GM15510 (cell line): ENCODE measurements around the gene KRT15.

Experiments used
- POLR2A ChIP-seq: IDR thresholded peaks from 3 replicates; pipeline ENCODE4 v1.6.1; 2011; ENCODE audit warnings: borderline replicate concordance; ENCODE audit not compliant: insufficient read length; ENCODE audit errors: extremely low read depth

KRT15 gene

DNA sequence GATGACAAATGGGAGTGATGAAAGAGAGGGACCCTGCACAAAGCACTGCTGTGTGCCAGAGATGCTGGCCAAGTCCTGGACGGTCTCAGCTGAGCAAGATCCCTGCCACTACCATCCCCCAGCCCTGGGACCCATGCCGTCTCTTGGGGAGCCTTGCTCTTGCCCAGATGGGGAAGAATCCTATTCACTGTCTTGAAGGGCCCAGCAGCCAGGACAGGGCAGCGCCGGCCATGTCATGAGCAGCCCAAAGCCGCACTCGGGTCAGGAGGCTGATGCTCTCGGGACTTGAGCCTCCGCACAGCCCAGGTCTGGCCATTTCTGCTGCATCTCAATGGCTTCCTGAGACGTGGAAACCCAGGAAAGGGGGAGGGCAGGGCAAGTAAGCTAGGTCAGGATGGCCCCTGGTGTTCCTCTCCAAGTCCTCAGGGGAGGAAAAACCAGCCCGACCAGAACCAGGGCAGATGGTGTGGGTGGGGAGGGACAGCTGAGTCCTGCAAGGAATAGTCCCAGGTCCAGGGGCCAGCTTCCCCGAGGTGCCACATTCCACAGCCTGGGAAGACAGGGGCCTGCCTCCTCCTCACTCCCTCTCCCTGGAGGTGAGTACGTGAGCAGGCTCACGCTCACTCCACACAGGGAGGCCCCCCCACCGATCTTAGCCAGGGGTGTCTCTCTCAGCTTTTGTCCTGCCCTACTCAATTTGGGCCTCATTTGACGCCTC, 17.2 kb upstream of the KRT15 start:
- no peak for TF ChIP-seq POLR2A

DNA sequence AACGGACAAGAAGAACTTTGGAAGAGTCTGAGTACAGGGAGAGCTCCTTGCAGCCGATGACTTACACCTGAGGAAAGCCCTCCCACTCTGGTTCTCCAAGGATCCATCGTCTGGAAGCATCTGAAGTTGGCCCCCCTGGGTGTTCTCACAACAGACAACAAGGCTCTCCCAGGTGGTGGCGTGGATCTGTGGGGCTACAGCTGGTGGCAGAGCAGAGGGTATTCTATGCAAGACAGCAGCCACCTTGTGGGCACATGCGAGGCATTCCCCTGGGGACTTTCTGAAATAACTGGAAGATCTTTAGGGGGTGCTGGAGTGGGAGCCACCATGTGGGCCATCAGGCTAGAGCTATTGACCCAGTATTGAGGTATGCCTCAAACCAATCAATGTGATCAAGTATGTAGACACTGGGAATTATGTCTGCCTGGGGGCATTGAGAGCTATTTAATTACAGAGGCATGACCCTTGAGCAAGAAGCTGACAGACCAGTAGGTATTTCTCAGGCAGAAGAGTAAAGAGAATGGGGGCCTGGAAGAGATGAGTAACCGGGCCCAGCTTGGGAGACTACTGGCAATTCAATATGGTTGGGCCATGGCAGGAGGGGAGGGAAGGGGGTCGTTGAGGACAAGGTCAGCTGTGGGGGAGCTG, 16.3 kb upstream of the KRT15 start:
- TF ChIP-seq POLR2A: no peak

DNA sequence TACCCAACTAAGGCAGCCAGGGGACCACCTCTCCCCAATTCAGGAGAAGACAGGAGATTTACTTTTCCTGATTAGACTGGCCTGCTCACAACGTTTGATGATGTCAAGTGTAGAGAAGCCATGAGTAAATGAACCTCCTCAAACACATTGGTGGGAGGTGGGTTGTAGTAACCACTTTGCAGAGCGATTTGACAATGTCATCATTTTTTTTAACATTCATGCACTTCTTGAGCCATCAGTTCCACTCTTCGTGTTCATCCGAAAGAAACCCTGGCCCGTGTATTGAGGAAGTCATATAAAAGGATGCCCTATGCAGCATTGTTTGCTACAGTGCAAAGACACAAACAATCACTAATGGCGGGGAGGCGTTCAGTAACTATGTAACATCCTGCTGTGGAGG, 14.9 kb upstream of the KRT15 start:
- TF ChIP-seq POLR2A: no peak

DNA sequence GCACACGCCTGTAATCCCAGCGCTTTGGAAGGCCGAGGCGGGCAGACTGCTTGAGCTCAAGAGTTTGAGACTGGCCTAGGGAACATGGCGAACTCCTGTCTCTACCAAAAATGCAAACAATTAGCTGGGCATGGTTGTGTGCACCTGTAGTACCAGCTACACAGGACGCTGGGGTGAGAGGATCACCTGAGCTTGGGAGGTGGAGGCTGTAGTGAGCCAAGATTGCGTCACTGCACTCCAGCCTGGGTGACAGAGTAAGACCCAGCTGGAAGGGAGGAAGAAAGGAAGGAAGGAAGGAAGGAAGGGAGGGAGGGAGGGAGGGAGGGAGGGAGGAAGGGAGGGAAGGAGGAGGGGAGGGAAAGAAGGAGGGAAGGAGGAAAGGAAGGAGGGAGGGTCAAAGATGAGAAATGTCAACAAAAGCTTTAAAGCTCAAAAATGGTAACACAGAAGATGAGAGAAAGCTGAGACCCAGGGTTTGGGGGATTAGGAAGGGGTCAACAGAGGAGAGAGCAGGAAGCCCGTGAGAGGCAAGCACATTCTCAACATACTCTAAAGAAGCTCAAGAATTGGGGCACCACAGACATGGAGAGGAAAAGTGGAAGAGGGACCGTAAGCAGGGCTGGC, 14.4 kb upstream of the KRT15 start:
- no peak for TF ChIP-seq POLR2A

DNA sequence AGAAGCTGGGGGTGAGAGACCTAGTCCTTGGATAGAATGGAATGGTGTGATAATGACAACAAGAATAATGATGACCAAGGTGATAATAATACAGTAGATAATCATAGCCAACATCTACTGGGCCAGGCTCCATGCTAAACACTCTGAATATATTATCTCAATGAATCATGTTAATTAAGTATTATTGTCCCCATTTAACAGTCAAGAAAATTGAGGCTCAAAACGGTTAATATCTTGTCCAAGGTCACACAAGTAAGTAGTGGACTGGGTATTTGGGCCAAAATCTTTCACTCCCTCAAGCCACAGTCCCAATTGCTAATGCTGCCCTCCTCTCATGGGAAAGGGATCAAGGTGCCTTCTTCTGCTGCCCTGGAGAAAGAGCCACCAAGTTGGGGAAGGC, 13.3 kb upstream of the KRT15 start:
- TF ChIP-seq POLR2A: no peak

DNA sequence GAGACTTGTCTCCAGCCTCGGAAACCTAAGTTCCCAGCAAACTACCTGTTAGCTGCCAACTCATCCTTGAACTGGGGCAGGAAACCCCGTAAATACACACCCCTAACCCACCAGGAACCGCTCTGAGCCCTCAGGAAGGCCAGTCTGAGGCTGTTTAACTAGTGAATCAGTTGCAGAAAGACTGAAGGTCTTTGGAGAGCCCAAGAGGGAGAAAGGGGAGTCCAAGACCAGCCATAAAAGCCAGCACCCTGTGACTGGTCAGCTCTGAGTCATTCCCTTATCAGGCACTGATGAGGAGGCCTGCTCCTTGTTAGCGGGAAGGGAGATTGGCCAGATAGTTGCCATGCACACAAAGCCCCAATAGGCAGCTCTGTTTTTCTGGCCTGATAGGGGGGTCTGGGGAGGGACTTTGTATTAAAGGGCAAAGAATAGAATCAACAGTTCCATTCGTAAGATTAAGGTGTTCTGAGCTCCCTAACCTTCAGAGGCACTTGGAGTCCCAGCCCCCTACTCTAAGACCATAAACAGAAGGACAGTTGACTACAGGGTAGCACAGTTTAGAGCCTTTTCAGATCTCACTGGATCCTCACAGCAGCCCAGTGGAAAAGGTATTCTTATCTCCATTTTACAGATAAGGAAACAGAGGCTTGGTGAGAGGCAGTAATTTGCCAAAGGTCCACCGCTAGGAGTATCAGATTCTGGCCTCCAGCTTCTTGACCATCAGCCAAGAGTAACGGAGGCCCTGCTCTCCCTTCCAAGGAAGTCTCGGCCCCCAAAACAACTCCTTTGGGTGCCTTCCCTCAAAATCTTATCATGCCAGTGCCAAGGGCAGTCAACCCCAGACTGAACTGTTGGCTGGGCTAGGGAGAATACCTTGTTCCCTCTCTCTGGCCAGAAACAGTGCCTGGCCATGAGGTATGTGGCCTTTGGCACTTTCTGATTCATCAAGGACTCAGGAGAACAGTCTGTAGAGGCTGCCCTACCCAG, 11.7 kb upstream of the KRT15 start:
- TF ChIP-seq POLR2A: no peak

DNA sequence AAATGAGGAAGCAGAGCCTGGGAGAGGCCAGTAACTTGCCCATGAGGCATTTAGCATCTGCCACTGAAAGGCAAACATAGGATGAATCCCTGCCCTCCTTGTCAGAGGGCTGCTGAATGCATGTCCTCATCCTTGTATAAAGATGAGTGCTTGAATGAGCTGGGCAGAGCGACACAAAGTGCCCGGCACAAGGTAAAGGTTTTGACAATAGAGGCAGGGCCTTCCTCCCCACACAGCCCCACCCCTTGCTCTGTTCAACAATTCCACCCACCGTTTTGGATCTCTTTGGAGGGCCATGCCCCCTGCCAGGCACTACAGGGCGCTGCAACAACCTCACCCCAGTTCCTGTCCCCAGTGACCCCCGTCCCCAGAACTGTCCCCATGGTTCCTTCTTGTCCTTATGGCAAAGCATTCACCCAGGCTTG, 10.8 kb upstream of the KRT15 start:
- no peak for TF ChIP-seq POLR2A

DNA sequence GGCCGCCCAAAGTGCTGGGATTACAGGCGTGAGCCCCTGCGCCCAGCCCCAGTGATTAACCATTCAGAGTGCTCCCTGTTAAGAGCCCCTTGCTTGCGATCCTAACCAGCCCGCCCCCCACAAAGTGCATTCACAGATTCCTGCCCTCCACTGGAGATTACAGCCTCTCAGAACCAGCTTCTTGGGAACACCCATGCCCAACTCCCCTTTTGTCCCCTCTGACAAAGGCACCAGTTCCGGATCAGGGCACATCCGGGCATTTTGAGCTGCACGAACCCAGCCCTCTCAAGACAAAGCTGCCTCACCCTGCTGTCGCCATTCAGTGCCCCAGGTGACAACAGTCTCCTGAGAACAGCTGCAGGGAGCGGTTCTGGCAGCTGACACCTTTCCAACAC, 10.3 kb upstream of the KRT15 start:
- TF ChIP-seq POLR2A: no peak

DNA sequence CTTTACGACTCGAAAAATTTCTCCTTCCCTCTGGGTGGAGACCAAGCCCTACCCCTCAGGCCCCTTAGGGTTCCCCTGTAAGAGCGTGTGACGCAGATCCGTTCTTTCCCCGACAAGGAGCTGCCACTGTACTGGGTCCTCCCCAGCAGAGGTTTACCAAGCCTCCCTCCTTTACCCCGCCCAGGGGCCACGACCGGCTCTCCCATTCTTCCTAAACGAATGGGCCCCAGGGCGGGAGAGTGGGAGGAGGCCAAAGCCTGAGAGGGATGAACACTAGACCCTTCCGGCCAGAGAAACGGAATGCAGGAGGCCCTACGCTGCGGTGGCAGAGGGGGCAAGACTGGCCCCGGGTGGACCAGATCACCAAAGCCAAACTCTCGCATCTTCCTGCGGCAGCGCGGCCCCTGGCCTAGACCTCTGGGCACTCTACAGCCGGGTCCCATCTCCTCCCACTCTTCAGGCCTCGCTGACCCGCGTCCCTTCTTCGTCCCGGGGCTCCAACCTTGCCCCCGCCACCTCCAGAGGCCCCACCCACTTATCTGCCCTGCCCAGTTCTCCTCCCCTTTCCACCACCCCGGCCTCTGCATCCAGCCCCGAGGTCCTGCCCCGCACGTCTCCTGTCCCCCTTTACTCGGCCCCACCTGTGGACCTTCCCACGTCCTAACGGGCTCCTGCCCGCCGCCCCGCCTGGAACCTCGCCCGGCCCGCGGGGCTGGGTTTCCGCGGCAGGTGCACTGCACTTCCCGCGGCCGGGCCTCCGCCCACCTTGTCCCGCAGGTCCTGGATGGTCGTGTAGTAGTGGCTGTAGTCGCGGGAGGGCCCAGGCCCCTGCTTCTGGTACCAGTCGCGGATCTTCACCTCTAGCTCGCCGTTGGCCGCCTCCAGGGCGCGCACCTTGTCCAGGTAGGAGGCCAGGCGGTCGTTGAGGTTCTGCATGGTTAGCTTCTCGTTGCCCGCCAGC, 8.7 kb upstream of the KRT15 start:
- TF ChIP-seq POLR2A: no peak

DNA sequence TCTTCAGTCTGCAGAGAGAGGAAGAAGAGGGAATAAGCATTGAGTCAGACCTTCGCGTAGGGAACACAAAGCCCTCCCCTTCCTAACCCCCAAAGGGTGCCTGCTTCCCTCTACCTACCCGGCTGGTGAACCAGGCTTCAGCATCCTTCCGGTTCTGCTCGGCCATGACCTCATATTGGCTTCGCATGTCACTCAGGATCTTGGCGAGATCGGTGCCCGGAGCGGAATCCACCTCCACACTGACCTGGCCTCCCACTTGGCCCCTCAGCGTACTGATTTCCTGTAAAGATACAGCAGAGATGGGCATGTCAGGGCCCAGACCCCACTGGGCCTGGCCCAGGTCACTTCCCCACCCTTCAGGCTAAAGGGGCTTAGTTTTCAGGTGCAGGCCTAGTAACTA, 5.6 kb upstream of the KRT15 start:
- TF ChIP-seq POLR2A: no peak

DNA sequence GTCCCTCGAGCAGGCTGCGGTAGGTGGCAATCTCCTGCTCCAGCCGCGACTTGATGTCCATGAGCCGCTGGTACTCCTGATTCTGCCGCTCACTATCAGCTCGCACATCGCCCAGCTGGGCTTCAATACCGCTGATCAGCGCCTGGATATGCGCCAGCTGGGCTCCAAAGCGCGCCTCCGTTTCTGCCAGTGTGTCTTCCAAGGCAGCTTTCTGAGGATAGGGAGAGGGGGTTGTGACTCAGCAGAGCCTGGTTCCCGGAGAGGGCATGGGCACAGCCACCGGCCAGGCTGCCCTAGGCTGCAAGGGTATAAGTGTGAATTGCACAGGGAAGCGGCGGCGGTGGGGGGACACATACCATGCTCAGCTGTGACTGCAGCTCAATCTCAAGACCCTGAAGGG, 5.1 kb upstream of the KRT15 start:
- no peak for TF ChIP-seq POLR2A

DNA sequence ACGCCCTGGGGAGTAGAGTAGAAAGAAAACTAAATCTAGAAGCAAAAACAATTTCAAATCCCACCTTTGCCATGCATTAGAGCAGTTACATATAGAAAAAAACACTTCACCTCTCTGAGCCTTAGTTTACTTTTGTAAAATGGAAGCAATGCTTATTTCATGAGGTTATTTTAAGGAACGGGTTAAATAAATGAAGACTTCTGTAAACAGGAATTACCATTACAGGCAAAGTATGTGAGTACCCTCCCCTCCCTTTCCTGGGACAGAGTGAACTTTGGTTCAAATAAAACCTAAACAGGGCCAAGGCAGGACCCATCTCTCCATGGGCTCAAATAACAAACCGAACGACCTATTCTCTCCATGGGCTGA, 4.5 kb upstream of the KRT15 start:
- no peak for TF ChIP-seq POLR2A

DNA sequence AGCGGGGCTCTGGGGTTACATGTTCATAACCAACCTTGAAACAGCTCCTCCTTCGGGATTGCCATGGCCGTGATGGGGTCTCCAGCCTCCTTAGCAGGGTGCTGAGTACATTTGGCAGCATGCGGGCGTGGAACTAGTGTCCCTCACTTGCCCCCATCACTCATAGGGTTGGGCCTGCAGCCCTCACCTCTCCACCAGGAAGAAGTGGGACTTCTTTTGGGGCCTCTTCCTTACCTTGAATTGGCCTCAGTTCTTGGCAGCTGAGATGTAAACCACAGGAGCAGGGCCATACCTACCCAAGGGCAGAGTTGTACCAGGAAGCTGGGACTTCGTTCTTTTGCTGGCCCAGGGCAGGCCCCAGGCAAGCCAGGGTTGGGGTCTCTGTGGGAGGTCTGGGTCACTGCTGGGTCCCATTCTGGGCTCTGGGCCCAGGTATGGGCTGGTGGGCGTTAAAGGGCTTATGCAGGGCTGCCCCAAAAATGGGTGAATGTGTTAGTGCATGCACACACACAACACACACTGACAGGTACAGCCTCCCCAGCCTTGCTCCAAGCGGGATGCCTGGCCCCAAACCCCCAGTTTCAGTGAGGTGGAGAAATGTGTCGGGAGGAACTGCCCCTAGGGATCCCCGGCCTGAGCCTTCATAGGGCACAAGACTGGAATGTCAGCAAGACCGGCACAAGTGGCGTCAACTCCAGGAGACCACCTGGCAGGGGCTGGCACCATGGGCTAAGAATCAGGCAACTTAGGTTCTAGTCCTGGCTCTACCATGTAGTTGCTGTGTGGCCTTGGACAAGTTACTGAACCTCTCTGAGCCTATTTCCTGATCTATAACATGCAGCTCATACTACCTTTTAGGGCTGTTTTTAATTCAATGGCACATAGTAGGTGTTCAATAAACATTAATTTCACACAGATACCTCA, 3.9 kb upstream of the KRT15 start:
- TF ChIP-seq POLR2A: no peak
